ENCODE results near the gene CFAP97D1. TPM values are rescaled to one million over a fixed set of nuclear protein-coding genes. Genes with fewer than 3 reads are reported as not detected.

Gene CFAP97D1
- total RNA-seq, 1 donor from 2014 or later, result not detected

- Histone ChIP-seq H3K4me1 (peaks cover 25% of the 10 kb centered on the region), H3K4me3 (no peak overlapping the region), H3K9me3 (no peaks in the 10 kb centered on the region), H3K27ac (no peak overlapping the region), H3K36me3 (no peaks in the 10 kb centered on the region), H3K27me3 (no peaks in the 10 kb centered on the region)
- no peak for ATAC-seq
- no peak for TF ChIP-seq CTCF (IDR thresholded peaks at IDR 0.05)
- no peak for DNase-seq
- intact Hi-C loops (cut with DNase I), result no loop called here
These were observed 49.5 kb downstream of the CFAP97D1 start for GRCh38 chr17:43829738-43830137.

DNA sequence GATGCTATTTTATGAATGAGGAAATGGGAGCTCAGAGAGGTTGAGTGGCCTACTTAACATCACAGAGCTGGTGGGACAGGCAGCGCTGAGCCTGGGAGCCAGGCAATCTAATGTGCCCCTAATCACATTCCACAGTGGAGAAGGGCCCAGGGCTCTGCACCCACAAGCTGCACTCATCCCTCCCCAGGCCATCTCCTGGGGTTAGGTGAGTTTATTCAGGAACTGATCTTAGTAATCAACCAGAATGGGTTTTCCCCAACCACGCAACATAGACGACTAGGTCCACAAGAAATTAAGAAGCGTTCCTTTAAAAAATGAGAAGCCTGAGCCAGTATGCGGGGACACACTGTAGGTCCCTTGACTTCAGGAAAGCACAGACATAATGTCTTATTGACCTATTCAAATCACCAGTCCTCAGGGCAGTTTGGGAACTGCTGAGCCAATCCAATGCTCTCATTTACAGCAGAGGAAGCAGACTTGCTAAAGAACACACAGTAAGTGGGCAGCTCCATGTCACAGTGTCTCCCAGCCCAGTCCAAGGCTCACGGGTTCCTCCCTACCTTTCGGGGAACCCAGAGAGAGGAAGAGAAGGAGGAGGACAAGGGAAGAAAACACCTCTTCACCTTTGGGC lies 50.4 kb downstream of the CFAP97D1 start:
- no peak for ATAC-seq
- H3K27ac ChIP-seq, result no peak overlapping the region
- H3K36me3 ChIP-seq, result no peaks in the 10 kb centered on the region
- H3K27me3 ChIP-seq, result no peaks in the 10 kb centered on the region
- no peaks in the 10 kb centered on the region for H3K9me3 ChIP-seq
- no peak overlapping the region for H3K4me3 ChIP-seq
- TF ChIP-seq CTCF (IDR thresholded peaks at IDR 0.05), result no peak
- intact Hi-C loops (cut with DNase I), result no loop called here
- peaks cover 25% of the 10 kb centered on the region for H3K4me1 ChIP-seq
- no peak for DNase-seq

GRCh38 chr17:43831633-43832032 lies 51.4 kb downstream of the CFAP97D1 start:
- Histone ChIP-seq H3K9me3 (no peaks in the 10 kb centered on the region), H3K4me1 (peaks cover 25% of the 10 kb centered on the region), H3K4me3 (no peak overlapping the region), H3K27me3 (no peaks in the 10 kb centered on the region), H3K36me3 (no peaks in the 10 kb centered on the region), H3K27ac (peak overlapping the region; percentile 60)
- intact Hi-C loops (cut with DNase I), result no loop called here
- no peak for TF ChIP-seq CTCF (IDR thresholded peaks at IDR 0.05)
- peak; percentile 72 for ATAC-seq
- peak; percentile 83 for DNase-seq

- Histone ChIP-seq H3K4me3 (peak overlapping the region; percentile 64), H3K4me1 (peaks cover 25% of the 10 kb centered on the region), H3K27ac (peak overlapping the region; percentile 60), H3K36me3 (no peaks in the 10 kb centered on the region), H3K27me3 (no peaks in the 10 kb centered on the region), H3K9me3 (no peaks in the 10 kb centered on the region)
- no peak for TF ChIP-seq CTCF (IDR thresholded peaks at IDR 0.05)
- DNase-seq, result peak; percentile 82
- intact Hi-C loops (cut with DNase I), result no loop called here
- peak; percentile 71 for ATAC-seq
These were observed 52.1 kb downstream of the CFAP97D1 start for GRCh38 chr17:43832168-43832975.

GRCh38 chr17:43832976-43833829 lies 53.0 kb downstream of the CFAP97D1 start, which contains the start of gene MPP3:
Gene MPP3 (minus strand): TSS chr17:43833146. CDS start chr17:43831906, 1,240 bp downstream.
- H3K27me3 ChIP-seq, result no peaks in the 10 kb centered on the region
- H3K27ac ChIP-seq, result peak within 1 kb of the TSS; percentile 60
- H3K9me3 ChIP-seq, result no peaks in the 10 kb centered on the region
- peak within 1 kb of the TSS; percentile 64 for H3K4me3 ChIP-seq
- H3K4me1 ChIP-seq, result peaks cover 25% of the 10 kb centered on the region
- ATAC-seq (peak; percentile 93), DNase-seq (peak; percentile 85)
- intact Hi-C loops (cut with DNase I), result no loop called here
- no peaks in the 10 kb centered on the region for H3K36me3 ChIP-seq
- no peak for TF ChIP-seq CTCF (IDR thresholded peaks at IDR 0.05)
